H1 (cell line): ENCODE measurements around the gene CAMSAP3. TPM values are rescaled to one million over a fixed set of nuclear protein-coding genes. Genes with fewer than 3 reads are reported as not detected.

ENCODE experiments used
- CEBPB ChIP-seq: IDR thresholded peaks from 2 replicates; pipeline ENCODE4 v1.6.1; 2012; ENCODE audit warnings: low read depth, low read length
- CTBP2 ChIP-seq: IDR thresholded peaks from 2 replicates; pipeline ENCODE4 v1.7.0; 2011; ENCODE audit warnings: borderline replicate concordance, mild to moderate bottlenecking, moderate library complexity, mixed read lengths, low read length; ENCODE audit not compliant: insufficient read depth, insufficient read length
- SP2 ChIP-seq: IDR thresholded peaks from 2 replicates; pipeline ENCODE4 v1.6.1; 2012; ENCODE audit warnings: mild to moderate bottlenecking, low read length, inconsistent platforms
- polyA plus RNA-seq, 7 experiments: library from polyadenylated mRNA; depleted of rRNA in 3 of 7; stranded (reverse) in 5 of 7; unstranded in 2 of 7; fragments of >200 nt in 5 of 7; fragments of 200-250 nt in 2 of 7; gene quantifications; 1 replicate in 5 of 7; 2 replicates in 1 of 7; 4 replicates in 1 of 7; pipeline versions ENCODE4 v1.2.1 to v1.2.3, GENCODE V29; 2011 to 2013; ENCODE audit warnings: missing spikeins in 2 of 7, mixed read lengths in 2 of 7
- total RNA-seq: library from RNA; stranded (reverse); fragmentation: NEBNext Ultra II Directional; extraction: Animal tissue kit (Norgen Biotek cat#: 25700); gene quantifications from 2 replicates; pipeline ENCODE4 v1.2.1, GENCODE V29; 2021

Gene CAMSAP3
- total and polyA plus RNA-seq, 2 of the 8 experiments (the other 6 are each of a cell fraction or from before 2014, with no cell fraction given): 11.4 to 30.4 TPM

DNA sequence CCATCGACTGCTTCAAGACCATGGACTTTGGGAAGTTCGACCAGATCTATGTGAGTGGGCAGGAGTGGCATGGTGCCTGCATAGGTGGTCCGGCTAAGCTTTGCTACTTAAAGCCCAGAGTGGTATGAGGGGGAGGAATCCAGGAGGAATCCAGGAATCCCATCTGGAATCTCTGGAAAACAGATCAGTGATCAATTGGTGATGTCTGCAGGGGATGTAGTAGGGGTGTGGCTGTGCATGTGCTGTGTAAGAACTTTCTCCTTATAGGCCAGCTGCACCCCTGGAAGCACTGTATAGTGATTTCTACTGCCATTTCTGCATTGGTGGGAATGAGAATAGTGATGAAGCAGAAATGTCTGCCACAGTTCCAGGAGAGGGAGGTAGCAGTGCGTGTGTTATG, 36.6 kb upstream of the CAMSAP3 start (continued):
- TF ChIP-seq SP2 (no peak), CTBP2 (no peak), CEBPB (no peak)
- TF ChIP-seq, all 59 proteins: peak for 0
